Measurements from ENCODE around the gene NUTM2F. TPM values are rescaled to one million over a fixed set of nuclear protein-coding genes. Genes with fewer than 3 reads are reported as not detected.
"Not testable (repeated sequence)": the region's sequence is repeated elsewhere in the genome, so short reads cannot be mapped to it uniquely, and the experiment has no call there.

Gene NUTM2F
- total and polyA plus RNA-seq, 2 experiments from 2014 or later, result 0.87 to 0.89 TPM

DNA sequence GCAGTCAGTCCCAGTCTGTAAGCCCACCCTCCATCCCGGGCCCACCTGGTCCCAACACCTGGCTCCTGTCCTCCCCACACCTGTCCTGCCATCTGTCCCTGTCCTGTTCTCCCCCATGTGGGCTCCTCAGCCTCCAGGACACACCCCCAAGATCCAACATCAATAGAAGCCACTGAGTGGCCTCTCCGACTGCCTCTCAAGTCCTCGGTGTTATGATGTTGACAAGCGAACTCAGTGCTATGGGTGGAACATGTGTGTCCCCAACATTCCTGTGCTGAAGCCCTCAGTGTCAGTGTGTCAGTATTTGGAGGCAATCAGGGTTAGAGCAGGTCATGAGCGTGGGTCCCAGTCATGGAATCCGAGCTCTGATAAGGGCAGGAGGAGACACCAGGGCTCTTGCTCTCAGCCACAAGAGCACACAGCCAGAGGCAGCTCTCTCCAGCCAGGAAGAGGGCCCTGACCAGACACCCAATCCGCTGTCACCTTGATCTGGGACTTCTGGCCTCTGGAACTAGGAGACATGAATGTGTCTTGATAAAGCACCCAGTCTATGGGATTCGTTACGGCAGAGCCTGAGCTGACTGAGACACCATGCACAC is 6.0 kb downstream of the NUTM2F start:
- not testable (repeated sequence) for H3K9me2 ChIP-seq (replicated peaks; ENCODE audit: insufficient read depth); DNase-seq (ENCODE audit: low spot score); H3K4me2 ChIP-seq; H3K27ac ChIP-seq; H4K20me1 ChIP-seq (ENCODE audit: insufficient read depth, poor library complexity, severe bottlenecking); H3K4me3 ChIP-seq; H2AFZ ChIP-seq; H3K79me2 ChIP-seq; H3K36me3 ChIP-seq (replicated peaks; ENCODE audit: insufficient read depth, low read depth); H3K9me3 ChIP-seq (ENCODE audit: low read depth); H3K27me3 ChIP-seq; H3K4me1 ChIP-seq (ENCODE audit: insufficient read depth)
- WGBS (ENCODE audit: low lambda C conversion rate, missing lambda C conversion rate), result 87% methylated on average over 5 of the region's 9 CpGs

DNA sequence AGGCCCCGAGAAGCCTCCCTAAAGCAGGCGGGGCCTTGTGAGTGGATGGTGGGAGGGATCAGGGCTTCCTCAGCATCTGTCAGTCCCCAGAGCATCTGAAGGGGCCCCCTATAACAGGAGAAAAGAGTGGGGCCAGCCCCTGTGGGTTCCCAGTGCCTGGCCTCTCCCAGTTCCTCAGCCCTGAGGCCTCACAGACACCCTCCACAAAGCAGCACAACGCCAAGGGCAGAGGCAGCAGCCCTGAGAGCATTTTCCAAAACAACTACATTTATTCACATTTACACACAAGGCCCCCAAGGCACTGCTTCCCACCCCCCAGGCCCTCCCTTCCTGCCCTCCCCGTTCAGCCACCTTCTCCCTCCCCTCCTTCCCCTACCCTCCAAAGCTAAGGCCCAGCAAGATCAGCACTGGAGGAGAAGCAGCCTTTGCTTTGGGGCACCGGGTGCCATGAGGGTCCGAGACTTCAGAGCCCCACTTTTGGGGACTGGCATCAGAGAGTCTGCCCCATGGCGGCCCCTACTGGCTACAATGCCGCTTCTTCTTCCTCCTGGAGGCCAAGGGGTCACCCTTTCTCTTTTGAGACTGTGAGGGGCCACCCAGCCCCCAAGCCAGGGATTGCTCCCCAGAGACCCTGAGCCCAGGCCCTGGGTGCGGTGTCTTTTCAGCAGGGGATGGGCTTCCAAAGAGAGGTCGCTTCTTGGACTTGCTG is 10.3 kb downstream of the NUTM2F start:
- H3K27me3 ChIP-seq; H3K79me2 ChIP-seq; H3K4me1 ChIP-seq (ENCODE audit: insufficient read depth); H2AFZ ChIP-seq; H3K27ac ChIP-seq; H4K20me1 ChIP-seq (ENCODE audit: insufficient read depth, poor library complexity, severe bottlenecking); H3K36me3 ChIP-seq (replicated peaks; ENCODE audit: insufficient read depth, low read depth); H3K9me2 ChIP-seq (replicated peaks; ENCODE audit: insufficient read depth); H3K4me2 ChIP-seq; DNase-seq (ENCODE audit: low spot score); H3K9me3 ChIP-seq (ENCODE audit: low read depth); H3K4me3 ChIP-seq: not testable (repeated sequence)
- WGBS (ENCODE audit: low lambda C conversion rate, missing lambda C conversion rate), result no CpG with 5 or more reads among the region's 10 CpGs

DNA sequence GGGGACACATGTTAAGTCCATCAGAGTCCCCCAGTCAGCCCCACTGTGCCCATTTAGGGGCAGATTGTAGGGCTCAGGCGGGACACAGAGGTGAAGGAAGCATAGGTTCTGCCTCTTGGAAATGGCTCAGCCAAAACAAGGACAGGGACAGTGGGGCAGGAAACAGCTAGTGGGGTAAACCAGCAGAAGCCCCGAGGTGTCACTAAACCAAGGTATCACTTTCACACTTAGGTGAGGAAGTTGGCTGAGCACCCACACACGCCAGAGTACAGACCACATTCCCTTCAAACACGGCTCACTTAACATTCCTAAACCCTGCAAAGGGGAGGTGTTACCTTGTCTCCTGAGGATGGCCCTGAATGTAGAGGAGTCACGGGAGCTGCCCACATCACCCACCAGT is 12.2 kb downstream of the NUTM2F start:
- not testable (repeated sequence) for H3K27ac ChIP-seq; H3K9me3 ChIP-seq (ENCODE audit: low read depth); H3K4me3 ChIP-seq; DNase-seq (ENCODE audit: low spot score); H3K9me2 ChIP-seq (replicated peaks; ENCODE audit: insufficient read depth); H3K79me2 ChIP-seq; H4K20me1 ChIP-seq (ENCODE audit: insufficient read depth, poor library complexity, severe bottlenecking); H3K4me1 ChIP-seq (ENCODE audit: insufficient read depth); H3K4me2 ChIP-seq; H2AFZ ChIP-seq; H3K27me3 ChIP-seq; H3K36me3 ChIP-seq (replicated peaks; ENCODE audit: insufficient read depth, low read depth)
- no CpG with 5 or more reads among the region's 5 CpGs for WGBS (ENCODE audit: low lambda C conversion rate, missing lambda C conversion rate)

DNA sequence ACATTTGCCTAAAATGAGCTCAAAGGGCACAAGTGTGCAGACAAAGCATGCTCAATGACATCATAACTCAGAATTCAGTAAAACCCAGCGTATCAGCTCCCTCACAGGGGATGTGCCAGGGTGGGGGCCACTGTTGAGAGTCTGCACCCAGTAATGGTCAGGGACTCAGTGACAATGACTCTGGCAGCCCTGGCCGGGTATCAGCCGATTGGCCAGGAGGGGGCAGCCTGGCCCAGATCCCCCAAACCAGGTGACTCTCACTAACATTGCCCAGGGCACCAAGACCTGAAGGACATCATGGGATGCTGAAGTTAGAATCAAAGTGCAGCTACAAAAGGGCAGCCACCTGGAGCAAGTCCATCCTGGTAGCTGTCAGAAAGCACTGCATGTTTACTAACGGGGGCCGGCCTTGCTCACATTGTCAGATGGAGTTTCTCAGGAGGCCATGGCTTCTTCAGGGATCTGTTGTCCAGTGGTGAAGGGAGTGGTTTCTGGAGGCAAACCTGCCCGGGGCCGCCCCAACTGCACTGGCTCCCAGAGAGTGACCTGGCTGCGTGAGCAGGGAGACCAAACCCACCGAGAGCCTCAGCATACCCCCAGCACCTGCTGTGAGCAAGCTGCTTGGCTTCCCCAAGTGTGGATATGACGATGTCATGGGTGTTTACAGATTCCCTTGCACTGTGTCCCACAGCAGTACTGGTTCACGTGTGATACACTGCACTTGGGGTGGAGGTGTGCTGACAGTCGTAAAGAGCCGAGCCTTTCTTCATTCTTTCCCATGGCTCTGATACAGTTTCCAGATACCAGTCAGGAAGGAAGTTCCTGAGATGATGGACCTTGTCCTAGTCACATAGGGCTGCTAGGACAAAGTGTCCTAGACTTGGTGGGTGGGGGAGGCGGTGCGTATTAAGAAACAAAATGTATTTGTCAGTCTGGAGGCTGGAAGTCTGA is 13.1 kb downstream of the NUTM2F start:
- not testable (repeated sequence) for DNase-seq (ENCODE audit: low spot score); H3K9me3 ChIP-seq (ENCODE audit: low read depth); H3K27ac ChIP-seq; H3K4me3 ChIP-seq; H3K79me2 ChIP-seq; H2AFZ ChIP-seq; H3K4me2 ChIP-seq; H3K4me1 ChIP-seq (ENCODE audit: insufficient read depth); H3K27me3 ChIP-seq; H4K20me1 ChIP-seq (ENCODE audit: insufficient read depth, poor library complexity, severe bottlenecking); H3K36me3 ChIP-seq (replicated peaks; ENCODE audit: insufficient read depth, low read depth); H3K9me2 ChIP-seq (replicated peaks; ENCODE audit: insufficient read depth)
- 100% methylated on average over 4 of the region's 15 CpGs for WGBS (ENCODE audit: low lambda C conversion rate, missing lambda C conversion rate)

DNA sequence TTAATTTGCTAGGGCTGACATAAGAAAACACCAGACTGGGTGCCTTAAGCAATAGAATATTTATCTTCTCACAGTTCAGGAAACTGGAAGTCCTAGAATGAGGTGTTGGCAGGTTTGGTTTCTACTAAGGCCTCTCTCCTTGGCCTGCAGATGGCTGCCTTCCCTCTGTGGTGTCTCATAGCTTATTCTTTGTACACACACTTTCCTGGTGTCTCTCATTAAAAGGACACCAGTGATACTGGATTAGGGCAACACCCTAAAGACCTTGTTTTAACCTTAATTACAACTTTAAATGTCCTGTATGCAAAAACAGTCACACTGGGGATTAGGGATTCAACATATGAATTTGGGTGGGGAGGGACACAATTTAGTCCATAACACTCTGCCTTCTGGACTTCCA is 25.1 kb downstream of the NUTM2F start:
- Histone ChIP-seq H4K20me1 (ENCODE audit: insufficient read depth, poor library complexity, severe bottlenecking) (no peaks in the 10 kb centered on the region), H3K36me3 (replicated peaks; ENCODE audit: insufficient read depth, low read depth) (no peaks in the 10 kb centered on the region), H2AFZ (no peak overlapping the region), H3K9me2 (replicated peaks; ENCODE audit: insufficient read depth) (no peaks in the 10 kb centered on the region), H3K27ac (no peak overlapping the region), H3K4me2 (no peak overlapping the region), H3K9me3 (ENCODE audit: low read depth) (no peaks in the 10 kb centered on the region), H3K27me3 (no peaks in the 10 kb centered on the region), H3K79me2 (no peaks in the 10 kb centered on the region), H3K4me1 (ENCODE audit: insufficient read depth) (no peaks in the 10 kb centered on the region), H3K4me3 (no peak overlapping the region)
- DNase-seq (ENCODE audit: low spot score), result no peak
- no peak for TF ChIP-seq EZH2phosphoT487 (IDR thresholded peaks at IDR 0.05; ENCODE audit: low read depth, severe bottlenecking, unreplicated experiment)
- no peak for TF ChIP-seq EZH2 (IDR thresholded peaks at IDR 0.05; ENCODE audit: borderline replicate concordance)
- TF ChIP-seq, protein P1, sequence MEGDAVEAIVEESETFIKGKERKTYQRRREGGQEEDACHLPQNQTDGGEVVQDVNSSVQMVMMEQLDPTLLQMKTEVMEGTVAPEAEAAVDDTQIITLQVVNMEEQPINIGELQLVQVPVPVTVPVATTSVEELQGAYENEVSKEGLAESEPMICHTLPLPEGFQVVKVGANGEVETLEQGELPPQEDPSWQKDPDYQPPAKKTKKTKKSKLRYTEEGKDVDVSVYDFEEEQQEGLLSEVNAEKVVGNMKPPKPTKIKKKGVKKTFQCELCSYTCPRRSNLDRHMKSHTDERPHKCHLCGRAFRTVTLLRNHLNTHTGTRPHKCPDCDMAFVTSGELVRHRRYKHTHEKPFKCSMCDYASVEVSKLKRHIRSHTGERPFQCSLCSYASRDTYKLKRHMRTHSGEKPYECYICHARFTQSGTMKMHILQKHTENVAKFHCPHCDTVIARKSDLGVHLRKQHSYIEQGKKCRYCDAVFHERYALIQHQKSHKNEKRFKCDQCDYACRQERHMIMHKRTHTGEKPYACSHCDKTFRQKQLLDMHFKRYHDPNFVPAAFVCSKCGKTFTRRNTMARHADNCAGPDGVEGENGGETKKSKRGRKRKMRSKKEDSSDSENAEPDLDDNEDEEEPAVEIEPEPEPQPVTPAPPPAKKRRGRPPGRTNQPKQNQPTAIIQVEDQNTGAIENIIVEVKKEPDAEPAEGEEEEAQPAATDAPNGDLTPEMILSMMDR (IDR thresholded peaks at IDR 0.05; ENCODE audit: poor library complexity), result no peak

Data from hepatocyte (in vitro differentiated cells).